ENCODE measurements around the gene S100P. TPM values are rescaled to one million over a fixed set of nuclear protein-coding genes. Genes with fewer than 3 reads are reported as not detected.

S100P gene
- total RNA-seq, 2 donors from 2014 or later = 137 to 547 TPM

- TF ChIP-seq, protein P1, sequence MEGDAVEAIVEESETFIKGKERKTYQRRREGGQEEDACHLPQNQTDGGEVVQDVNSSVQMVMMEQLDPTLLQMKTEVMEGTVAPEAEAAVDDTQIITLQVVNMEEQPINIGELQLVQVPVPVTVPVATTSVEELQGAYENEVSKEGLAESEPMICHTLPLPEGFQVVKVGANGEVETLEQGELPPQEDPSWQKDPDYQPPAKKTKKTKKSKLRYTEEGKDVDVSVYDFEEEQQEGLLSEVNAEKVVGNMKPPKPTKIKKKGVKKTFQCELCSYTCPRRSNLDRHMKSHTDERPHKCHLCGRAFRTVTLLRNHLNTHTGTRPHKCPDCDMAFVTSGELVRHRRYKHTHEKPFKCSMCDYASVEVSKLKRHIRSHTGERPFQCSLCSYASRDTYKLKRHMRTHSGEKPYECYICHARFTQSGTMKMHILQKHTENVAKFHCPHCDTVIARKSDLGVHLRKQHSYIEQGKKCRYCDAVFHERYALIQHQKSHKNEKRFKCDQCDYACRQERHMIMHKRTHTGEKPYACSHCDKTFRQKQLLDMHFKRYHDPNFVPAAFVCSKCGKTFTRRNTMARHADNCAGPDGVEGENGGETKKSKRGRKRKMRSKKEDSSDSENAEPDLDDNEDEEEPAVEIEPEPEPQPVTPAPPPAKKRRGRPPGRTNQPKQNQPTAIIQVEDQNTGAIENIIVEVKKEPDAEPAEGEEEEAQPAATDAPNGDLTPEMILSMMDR (IDR thresholded peaks at IDR 0.05) = peak; percentile 29
- H3K9me3 ChIP-seq = no peaks in the 10 kb centered on the region
- H3K9ac ChIP-seq (ENCODE audit: low read depth in 2 of 2, low read length in 2 of 2) = no peak overlapping the region
- intact Hi-C loops (cut with DNase I) = no loop called here
- no peaks in the 10 kb centered on the region for H3K4me1 ChIP-seq
- no peaks in the 10 kb centered on the region for H3K27me3 ChIP-seq
- no peak overlapping the region for H3K27ac ChIP-seq
- no peak overlapping the region for H3K4me3 ChIP-seq
- H3K36me3 ChIP-seq = no peaks in the 10 kb centered on the region
- DNase-seq = no peak
Observed at GRCh38 chr4:6701371-6701770, 7.7 kb downstream of the S100P start.

DNA sequence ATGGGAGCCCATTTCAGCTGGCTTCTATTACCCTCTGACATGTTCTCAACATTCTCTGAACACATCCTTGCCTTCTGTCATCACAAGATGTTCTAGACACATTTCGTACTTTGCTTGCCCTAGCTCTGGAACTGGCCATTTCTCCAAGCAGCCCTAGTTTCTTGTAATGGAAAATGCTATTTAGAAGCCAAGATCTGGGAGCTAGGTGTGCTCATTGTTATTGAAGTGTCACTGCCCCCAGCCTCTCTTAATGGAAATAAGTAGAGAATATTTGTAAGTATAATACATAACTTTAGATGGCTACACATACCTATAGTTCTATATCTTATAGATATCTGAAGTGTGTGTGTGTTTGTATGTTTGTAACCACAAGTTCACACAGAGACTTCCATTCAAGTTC, 9.1 kb downstream of the S100P start:
- TF ChIP-seq, protein P1 (IDR thresholded peaks at IDR 0.05) = no peak
- Histone ChIP-seq H3K4me1 (peaks cover 4% of the 10 kb centered on the region), H3K27ac (no peak overlapping the region), H3K36me3 (no peaks in the 10 kb centered on the region), H3K9ac (ENCODE audit: low read depth in 2 of 2, low read length in 2 of 2) (no peak overlapping the region), H3K27me3 (no peaks in the 10 kb centered on the region), H3K9me3 (no peaks in the 10 kb centered on the region), H3K4me3 (no peak overlapping the region)
- intact Hi-C loops (cut with DNase I) = no loop called here
- DNase-seq = no peak

GRCh38 chr4:6703786-6704185, 10.1 kb downstream of the S100P start:
- Histone ChIP-seq H3K9me3 (no peaks in the 10 kb centered on the region), H3K36me3 (no peaks in the 10 kb centered on the region), H3K27me3 (no peaks in the 10 kb centered on the region), H3K9ac (ENCODE audit: low read depth in 2 of 2, low read length in 2 of 2) (no peak overlapping the region), H3K4me1 (peaks cover 9% of the 10 kb centered on the region), H3K27ac (no peak overlapping the region), H3K4me3 (no peak overlapping the region)
- intact Hi-C loops (cut with DNase I) = no loop called here
- DNase-seq = no peak
- TF ChIP-seq, protein P1 (IDR thresholded peaks at IDR 0.05) = no peak

DNA sequence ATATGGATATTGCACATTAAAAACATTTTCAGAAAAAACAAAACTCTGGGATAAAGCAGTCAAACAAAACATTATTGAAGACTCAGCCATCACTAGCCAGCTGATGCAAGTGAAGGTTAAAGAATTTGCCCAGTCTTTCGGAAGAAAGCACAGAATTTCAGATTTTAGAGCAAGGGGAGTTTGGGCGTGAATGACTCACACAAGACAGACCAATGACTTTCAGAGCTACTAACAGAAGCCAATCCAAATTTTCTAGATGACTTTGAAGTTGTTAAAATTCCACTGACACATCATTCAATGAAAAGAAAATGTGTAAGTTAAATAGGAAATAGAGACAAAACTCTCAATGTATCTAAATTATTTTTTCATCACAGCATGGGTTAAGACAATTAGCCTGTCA, 12.0 kb downstream of the S100P start:
- intact Hi-C loops (cut with DNase I) = no loop called here
- Histone ChIP-seq H3K27me3 (no peaks in the 10 kb centered on the region), H3K4me1 (peaks cover 9% of the 10 kb centered on the region), H3K27ac (no peak overlapping the region), H3K36me3 (no peaks in the 10 kb centered on the region), H3K9me3 (no peaks in the 10 kb centered on the region), H3K4me3 (no peak overlapping the region), H3K9ac (ENCODE audit: low read depth in 2 of 2, low read length in 2 of 2) (no peak overlapping the region)
- no peak for DNase-seq
- TF ChIP-seq, protein P1 (IDR thresholded peaks at IDR 0.05) = no peak

DNA sequence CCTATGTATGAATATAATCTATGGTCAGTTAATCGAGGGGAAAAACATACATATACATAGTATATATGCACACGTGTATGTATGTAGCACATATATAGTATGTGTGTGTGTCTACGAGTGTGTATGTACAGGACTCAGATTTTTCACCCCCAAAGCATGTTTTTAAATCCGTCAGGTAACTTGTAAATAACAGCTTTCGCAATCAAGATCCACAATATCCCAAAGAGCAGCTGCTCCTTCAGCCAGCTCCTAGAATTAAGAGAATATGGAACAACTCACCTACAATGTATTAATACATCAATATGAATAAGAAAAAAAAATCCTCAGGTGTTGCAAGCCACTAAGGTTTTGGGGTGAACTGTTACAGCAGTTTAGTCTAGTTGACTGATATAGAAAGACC, 12.5 kb downstream of the S100P start:
- intact Hi-C loops (cut with DNase I) = no loop called here
- peaks cover 9% of the 10 kb centered on the region for H3K4me1 ChIP-seq
- H3K4me3 ChIP-seq = no peak overlapping the region
- DNase-seq = no peak
- TF ChIP-seq, protein P1 (IDR thresholded peaks at IDR 0.05) = no peak
- no peak overlapping the region for H3K27ac ChIP-seq
- H3K9me3 ChIP-seq = no peaks in the 10 kb centered on the region
- no peak overlapping the region for H3K9ac ChIP-seq (ENCODE audit: low read depth in 2 of 2, low read length in 2 of 2)
- no peaks in the 10 kb centered on the region for H3K27me3 ChIP-seq
- no peaks in the 10 kb centered on the region for H3K36me3 ChIP-seq
